K562 (cell line): ENCODE results near the gene ITSN2. TPM values are rescaled to one million over a fixed set of nuclear protein-coding genes. Genes with fewer than 3 reads are reported as not detected.

Experiments used
- ATAC-seq: fragments of 200-7000 bp; cut with Tn5 transposase; 3 replicates; pipeline ENCODE4 v1.9.1; 2020; ENCODE audit warnings: moderate library complexity
- BruUV-seq: library from RNA; stranded (reverse); fragments of 400-500 nt; replicated peaks from 2 replicates; lab custom pipeline; 2021; lab: Mats Ljungman, UMichigan
- CTCF ChIA-PET: fragments of 300-600 bp; formaldehyde crosslinking; extraction: SDS; loops from one replicate; lab custom pipeline; 2021; ENCODE audit warnings: low intra/inter-chr PET ratio; lab: Yijun Ruan, JAX
- POLR2A ChIA-PET: fragments of 300-600, 350-650 bp; sonication (Branson Sonifier 250); formaldehyde crosslinking; extraction: SDS; loops from one replicate; lab custom pipeline; 2021; ENCODE audit warnings: antibody characterized with exemption, inconsistent platforms; lab: Yijun Ruan, JAX
- DNase-seq, 4 experiments: peaks; one replicate each; pipeline versions ENCODE4 v3.0.0 to v3.0.0-alpha.2; 2011 to 2018; ENCODE audit warnings: low spot score in 3 of 4, mixed read lengths in 3 of 4; ENCODE audit errors: extremely low read depth in 1 of 4
- FAIRE-seq: peaks from 2 replicates; lab custom pipeline; 2011; peaks lifted over from hg19 to GRCh38; lab: Jason Lieb, UNC
- H2AFZ ChIP-seq: 2 replicates; pipeline ENCODE4 v1.6.0; 2011; ENCODE audit warnings: low read depth, low read length, control low read depth, inconsistent platforms
- H3K27ac ChIP-seq: fragments of 200-600 bp; 3 replicates; pipeline ENCODE4 v1.8.0; 2011; ENCODE audit warnings: low read depth, mild to moderate bottlenecking, control low read depth, inconsistent platforms, low read length, moderate library complexity, mixed read lengths; ENCODE audit errors: extremely low read depth
- H3K27me3 ChIP-seq, 2 experiments: fragments of 300-600 bp in 1 of 2; 2 replicates in 1 of 2; 3 replicates in 1 of 2; pipeline versions ENCODE4 v1.6.0 to v1.8.0; 2011; ENCODE audit warnings: inconsistent platforms in 2 of 2, low read length in 2 of 2, mild to moderate bottlenecking in 1 of 2, mixed read lengths in 1 of 2, moderate library complexity in 1 of 2; ENCODE audit not compliant: control insufficient read depth in 2 of 2, insufficient read depth in 2 of 2
- H3K36me3 ChIP-seq: fragments of 300-600 bp; 3 replicates; pipeline ENCODE4 v1.8.0; 2011; ENCODE audit warnings: mild to moderate bottlenecking, low read length, inconsistent platforms; ENCODE audit not compliant: control insufficient read depth, insufficient read depth
- H3K4me1 ChIP-seq, 2 experiments: fragments of 200-600 bp in 1 of 2; replicated peaks in 1 of 2; 2 replicates in 1 of 2; 3 replicates in 1 of 2; pipeline versions ENCODE4 v1.5.1 to v1.8.0; 2011; ENCODE audit warnings: inconsistent platforms in 2 of 2, low read length in 2 of 2, mild to moderate bottlenecking in 1 of 2, mixed read lengths in 1 of 2, moderate library complexity in 1 of 2; ENCODE audit not compliant: control insufficient read depth in 2 of 2, insufficient read depth in 2 of 2
- H3K4me2 ChIP-seq: 2 replicates; pipeline ENCODE4 v1.6.1; 2011; ENCODE audit warnings: low read length, control low read depth, inconsistent platforms, mixed read lengths; ENCODE audit not compliant: insufficient read depth
- H3K4me3 ChIP-seq: fragments of 200-600 bp; sonication (generic), shearing (Covaris generic); 2 replicates; pipeline ENCODE4 v1.5.1; 2016; ENCODE audit warnings: control low read depth, inconsistent platforms
- H3K79me2 ChIP-seq: fragments of 200-600 bp; 3 replicates; pipeline ENCODE4 v1.8.0; 2011; ENCODE audit warnings: low read length, inconsistent platforms; ENCODE audit not compliant: control insufficient read depth, insufficient read depth
- H3K9ac ChIP-seq, 2 experiments: 2 replicates each; pipeline versions ENCODE4 v1.6.0 to v1.6.1; 2011; ENCODE audit warnings: low read depth in 2 of 2, low read length in 2 of 2, control low read depth in 1 of 2, inconsistent platforms in 1 of 2, mild to moderate bottlenecking in 1 of 2, mixed read lengths in 1 of 2; ENCODE audit not compliant: insufficient read depth in 1 of 2
- H3K9me1 ChIP-seq: one replicate; pipeline ENCODE4 v1.6.0; 2011; ENCODE audit warnings: inconsistent platforms, mild to moderate bottlenecking, low read length, moderate library complexity; ENCODE audit not compliant: control insufficient read depth, insufficient read depth
- H3K9me3 ChIP-seq: replicated peaks from 2 replicates; pipeline ENCODE4 v1.5.1; 2011; ENCODE audit warnings: low read depth, low read length, inconsistent platforms; ENCODE audit not compliant: control insufficient read depth, insufficient read depth
- H4K20me1 ChIP-seq: replicated peaks from 2 replicates; pipeline ENCODE4 v1.6.1; 2011; ENCODE audit warnings: low read length, inconsistent platforms, mixed read lengths; ENCODE audit not compliant: control insufficient read depth, insufficient read depth
- BRF1 ChIP-seq: IDR thresholded peaks from 3 replicates; pipeline ENCODE4 v1.6.1; 2011; ENCODE audit warnings: borderline replicate concordance, mild to moderate bottlenecking; ENCODE audit not compliant: insufficient read length; ENCODE audit errors: extremely low read depth
- ERF ChIP-seq: fragments of 450-650 bp; formaldehyde crosslinking; IDR thresholded peaks from 2 replicates; pipeline ENCODE4 v1.4.0; 2020; ENCODE audit warnings: mild to moderate bottlenecking, mixed read lengths
- KDM5B ChIP-seq: fragments of 200-600 bp; sonication (generic); IDR thresholded peaks from 2 replicates; pipeline ENCODE4 v1.6.1; 2012; ENCODE audit warnings: low read depth, mild to moderate bottlenecking, moderate library complexity, low read length, control low read depth, inconsistent platforms; ENCODE audit not compliant: insufficient replicate concordance
- SMAD1 ChIP-seq: fragments of 150-350 bp; IDR thresholded peaks from 2 replicates; pipeline ENCODE4 v1.6.1; 2014; ENCODE audit warnings: low read length, low read depth; ENCODE audit not compliant: partially characterized antibody
- TAF1 ChIP-seq: IDR thresholded peaks from 2 replicates; pipeline ENCODE4 v1.6.1; 2011; ENCODE audit warnings: mild to moderate bottlenecking, low read length, moderate library complexity; ENCODE audit not compliant: insufficient read depth, control insufficient read depth, severe bottlenecking; ENCODE audit errors: extremely low read depth
- TAF7 ChIP-seq: fragments of 450-650 bp; IDR thresholded peaks from 2 replicates; pipeline ENCODE4 v1.6.1; 2016; ENCODE audit warnings: missing genetic modification characterization, missing compliant biosample characterization
- TARDBP ChIP-seq: fragments of 450-650 bp; IDR thresholded peaks from 2 replicates; pipeline ENCODE4 v1.6.1; 2016
- YBX1 ChIP-seq: fragments of 450-650 bp; IDR thresholded peaks from 2 replicates; pipeline ENCODE4 v1.7.1; 2016; ENCODE audit warnings: mild to moderate bottlenecking
- ZNF165 ChIP-seq: fragments of 250-450 bp; sonication (Bioruptor Pico); IDR thresholded peaks from 2 replicates; pipeline ENCODE4 v1.4.0; 2020; ENCODE audit warnings: borderline replicate concordance
- ZNF586 ChIP-seq: fragments of 450-650 bp; formaldehyde crosslinking; conservative IDR thresholded peaks from 2 replicates; pipeline ENCODE4 v1.4.0; 2020; ENCODE audit warnings: mild to moderate bottlenecking, moderate library complexity
- ZNF75A ChIP-seq: fragments of 450-650 bp; formaldehyde crosslinking; IDR thresholded peaks from 2 replicates; pipeline ENCODE4 v1.4.0; 2020; ENCODE audit warnings: mild to moderate bottlenecking
- WGBS: fragments of 100-300 bp; shearing (Covaris generic); methylation state at CpG from one replicate; pipeline ENCODE4 v1.1.6; 2016; ENCODE audit warnings: low coverage, mixed read lengths; ENCODE audit not compliant: insufficient coverage; ENCODE audit errors: missing lambda C conversion rate; 5-methylcytosine and 5-hydroxymethylcytosine counted together
- in situ Hi-C: fragments of 300-500 bp; cut with MboI; formaldehyde crosslinking; loops from 4 replicates; pipeline ENCODE4 v1.15.0; 2018; ENCODE audit warnings: inconsistent platforms, mixed read lengths
- intact Hi-C: fragments of 100-400 bp; cut with micrococcal nuclease; formaldehyde crosslinking; loops from 2 replicates; pipeline ENCODE4 v1.14.2; 2022
- polyA plus RNA-seq, 8 experiments: library from polyadenylated mRNA; depleted of rRNA in 4 of 8; stranded (reverse) in 5 of 8; unstranded in 3 of 8; fragments of >200 nt; fragmentation: Nextera tagmentation in 2 of 8; fragmentation: Illumina TruSeq in 1 of 8; extraction: Ambion mirVana in 2 of 8; extraction: Trizol in 1 of 8; gene quantifications; 2 replicates each; pipeline versions ENCODE4 v1.2.1 to v1.2.3, GENCODE V29; 2011 to 2014; ENCODE audit warnings: inconsistent platforms in 1 of 8, missing spikeins in 1 of 8
- total RNA-seq, 7 experiments: library from RNA; depleted of rRNA in 6 of 7; stranded (reverse); fragments of >200 nt in 6 of 7; fragmentation: Illumina TruSeq in 2 of 7; extraction: Trizol in 2 of 7; gene quantifications; 2 replicates each; pipeline versions ENCODE4 v1.2.1 to v1.2.3, GENCODE V29; 2011 to 2021; ENCODE audit warnings: low replicate concordance in 1 of 7

The ITSN2 gene
- total and polyA plus RNA-seq, 9 of the 15 experiments (the other 6 are each of a cell fraction or from before 2014, with no cell fraction given) = 6.6 to 19.9 (median 15.2) TPM

GRCh38 chr2:24262421-24262970 lies 97.8 kb downstream of the ITSN2 start:
- Histone ChIP-seq H3K27me3 (no peaks in the 10 kb centered on the region), H3K4me1 (no peaks in the 10 kb centered on the region; a peak in 1 of 5 replicates), H4K20me1 (no peaks in the 10 kb centered on the region), H3K9ac (no peak overlapping the region), H3K36me3 (no peaks in the 10 kb centered on the region; the same call in 2 of the 3 replicates), H2AFZ (no peak overlapping the region), H3K4me2 (no peak overlapping the region), H3K9me1 (no peaks in the 10 kb centered on the region), H3K27ac (no peak overlapping the region), H3K79me2 (no peaks in the 10 kb centered on the region), H3K9me3 (no peaks in the 10 kb centered on the region), H3K4me3 (no peak overlapping the region)
- intact Hi-C loops = no loop called here
- in situ Hi-C loops = no loop called here
- POLR2A ChIA-PET = interaction anchor here (0.7 kb wide), 1 partner anchor 9 kb away, joined by 3 read pairs; no protein-coding TSS in a partner anchor
- WGBS = 50% methylated on average over 1 of the region's 1 CpG
- TF ChIP-seq TAF1 (no peak), KDM5B (no peak), TARDBP (no peak), ZNF75A (no peak), ERF (no peak), TAF7 (tag) (no peak), ZNF165 (CRISPR knock-in tag) (no peak), BRF1 (no peak), YBX1 (no peak), ZNF586 (CRISPR knock-in tag) (no peak), SMAD1 (no peak)
- CTCF ChIA-PET = no interaction called here
- BruUV-seq = no TSS peak
- DNase-seq = no peak
- ATAC-seq = no peak
- FAIRE-seq = no peak
